ENCODE measurements around the gene PLB1. TPM values are rescaled to one million over a fixed set of nuclear protein-coding genes. Genes with fewer than 3 reads are reported as not detected.

PLB1 gene
- total RNA-seq, 4 donors from 2014 or later: 3.0 to 14.5 (median 10.5) TPM

DNA sequence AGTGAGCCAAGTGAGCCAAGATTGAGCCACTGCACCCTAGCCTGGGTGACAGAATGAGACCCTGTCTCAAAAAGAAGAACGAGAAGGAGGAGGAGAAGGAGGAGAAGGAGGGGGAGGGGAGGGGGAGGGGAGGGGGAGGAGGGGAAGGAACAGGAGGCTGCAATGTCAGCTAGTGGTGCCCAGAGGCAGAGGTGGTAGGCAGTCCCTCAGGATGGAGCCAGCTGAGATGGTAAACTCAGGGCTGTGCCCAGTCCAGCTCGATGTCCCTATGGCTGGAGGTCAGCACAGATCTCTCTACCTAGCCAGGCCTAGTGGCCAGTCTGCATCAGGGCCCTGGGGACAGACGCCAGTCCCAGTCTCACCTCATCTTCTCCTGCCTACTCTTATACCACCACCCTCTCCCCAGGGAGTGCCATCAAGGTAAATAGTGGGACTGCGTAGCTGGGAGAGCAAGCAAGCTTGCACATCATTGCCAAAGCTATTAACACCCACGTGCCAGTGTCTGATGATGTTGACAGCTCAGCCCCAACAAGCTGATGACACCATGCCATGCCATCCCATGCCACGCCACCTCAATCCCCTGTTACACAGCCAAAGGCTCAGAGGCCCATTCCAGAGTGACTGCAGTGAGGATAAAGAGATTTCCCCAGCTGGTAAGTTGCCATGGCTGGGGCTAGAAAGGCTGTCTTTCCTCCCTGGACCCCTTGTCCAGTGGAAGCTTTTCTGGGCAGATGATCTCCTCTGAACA lies 7.6 kb upstream of the PLB1 start:
- Histone ChIP-seq H3K4me1 (no peaks in the 10 kb centered on the region), H3K36me3 (no peaks in the 10 kb centered on the region), H3K4me3 (no peak overlapping the region), H3K27ac (no peak overlapping the region), H3K9me3 (no peaks in the 10 kb centered on the region), H3K27me3 (no peaks in the 10 kb centered on the region)
- 25 to 50% methylated on average over 1 to 2 of the region's 6 CpGs for WGBS, 2 donors (ENCODE audit: low coverage in 1 of 2)
- no peak for ATAC-seq
- TF ChIP-seq POLR2AphosphoS5 (IDR thresholded peaks at IDR 0.05) (no peak), EP300 (IDR thresholded peaks at IDR 0.05) (no peak), POLR2A (IDR thresholded peaks at IDR 0.05) (no peak)
- TF ChIP-seq, protein P1, sequence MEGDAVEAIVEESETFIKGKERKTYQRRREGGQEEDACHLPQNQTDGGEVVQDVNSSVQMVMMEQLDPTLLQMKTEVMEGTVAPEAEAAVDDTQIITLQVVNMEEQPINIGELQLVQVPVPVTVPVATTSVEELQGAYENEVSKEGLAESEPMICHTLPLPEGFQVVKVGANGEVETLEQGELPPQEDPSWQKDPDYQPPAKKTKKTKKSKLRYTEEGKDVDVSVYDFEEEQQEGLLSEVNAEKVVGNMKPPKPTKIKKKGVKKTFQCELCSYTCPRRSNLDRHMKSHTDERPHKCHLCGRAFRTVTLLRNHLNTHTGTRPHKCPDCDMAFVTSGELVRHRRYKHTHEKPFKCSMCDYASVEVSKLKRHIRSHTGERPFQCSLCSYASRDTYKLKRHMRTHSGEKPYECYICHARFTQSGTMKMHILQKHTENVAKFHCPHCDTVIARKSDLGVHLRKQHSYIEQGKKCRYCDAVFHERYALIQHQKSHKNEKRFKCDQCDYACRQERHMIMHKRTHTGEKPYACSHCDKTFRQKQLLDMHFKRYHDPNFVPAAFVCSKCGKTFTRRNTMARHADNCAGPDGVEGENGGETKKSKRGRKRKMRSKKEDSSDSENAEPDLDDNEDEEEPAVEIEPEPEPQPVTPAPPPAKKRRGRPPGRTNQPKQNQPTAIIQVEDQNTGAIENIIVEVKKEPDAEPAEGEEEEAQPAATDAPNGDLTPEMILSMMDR (IDR thresholded peaks at IDR 0.05): no peak

DNA sequence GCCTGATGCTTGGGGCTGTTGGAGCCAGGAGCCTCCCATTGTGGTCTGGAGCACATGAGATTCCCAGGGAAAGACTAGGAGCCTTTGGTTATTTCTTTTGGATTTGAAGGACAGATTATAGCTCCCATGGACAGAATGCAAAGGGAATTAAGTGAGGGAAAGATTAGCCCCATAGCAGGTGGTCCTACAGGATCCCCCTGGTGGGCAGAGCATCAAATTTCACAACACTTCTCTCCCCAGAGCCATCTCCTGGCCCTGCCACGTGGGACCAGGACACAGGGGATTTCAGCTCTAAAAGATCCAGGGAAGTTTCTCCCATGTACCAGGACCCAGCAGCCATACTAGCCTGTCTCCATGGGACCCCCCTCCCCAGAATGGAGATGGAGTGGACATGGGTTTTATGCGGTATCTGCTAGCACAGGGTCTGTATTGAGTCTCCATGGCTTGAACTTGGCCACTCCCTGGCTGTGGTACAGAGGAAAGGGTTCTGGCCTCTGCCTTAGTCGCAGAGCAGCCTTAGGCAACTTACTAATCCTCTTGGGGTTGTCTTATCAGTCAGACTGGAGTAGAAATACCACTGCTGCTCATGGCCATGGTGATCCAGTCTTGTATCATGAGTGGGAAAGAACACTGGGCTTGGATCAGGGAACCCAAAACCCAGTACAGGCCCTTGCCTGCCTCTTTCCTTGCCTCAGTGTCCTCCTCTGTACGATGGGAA lies 6.8 kb upstream of the PLB1 start:
- ATAC-seq: no peak
- WGBS, 2 donors (ENCODE audit: low coverage in 1 of 2): 80% methylated on average over 2 of the region's 4 CpGs; no CpG with 5 or more reads in 1 of the 2 donors
- no peak overlapping the region for H3K4me3 ChIP-seq
- no peaks in the 10 kb centered on the region for H3K4me1 ChIP-seq
- no peaks in the 10 kb centered on the region for H3K9me3 ChIP-seq
- H3K27ac ChIP-seq: no peak overlapping the region
- TF ChIP-seq, protein P1 (IDR thresholded peaks at IDR 0.05): no peak
- TF ChIP-seq POLR2A (IDR thresholded peaks at IDR 0.05) (no peak), POLR2AphosphoS5 (IDR thresholded peaks at IDR 0.05) (no peak), EP300 (IDR thresholded peaks at IDR 0.05) (no peak)
- no peaks in the 10 kb centered on the region for H3K27me3 ChIP-seq
- H3K36me3 ChIP-seq: no peaks in the 10 kb centered on the region

DNA sequence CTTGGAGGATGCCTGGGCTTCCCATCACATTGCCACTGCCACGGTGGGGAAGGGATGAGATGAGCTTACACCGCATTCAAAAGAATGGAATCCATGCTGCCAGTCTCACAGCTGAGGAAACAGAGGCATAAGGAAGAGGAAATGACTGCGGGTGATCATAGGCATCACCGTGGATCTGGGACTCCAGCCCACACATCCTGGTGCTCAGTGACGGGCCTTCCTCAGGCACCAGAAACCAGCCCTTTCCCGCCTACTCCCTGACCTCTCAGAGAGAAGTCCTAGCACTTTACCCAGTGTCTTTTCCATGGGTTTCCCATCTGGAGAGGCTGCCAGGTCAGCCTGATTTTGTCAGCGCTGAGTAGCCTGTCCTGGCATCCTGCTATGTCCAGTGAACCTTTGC lies 5.3 kb upstream of the PLB1 start:
- H3K4me3 ChIP-seq: no peak overlapping the region
- no peaks in the 10 kb centered on the region for H3K9me3 ChIP-seq
- H3K27ac ChIP-seq: no peak overlapping the region
- H3K36me3 ChIP-seq: no peaks in the 10 kb centered on the region
- WGBS, 2 donors (ENCODE audit: low coverage in 1 of 2): no CpG with 5 or more reads among the region's 7 CpGs
- TF ChIP-seq EP300 (IDR thresholded peaks at IDR 0.05) (no peak), POLR2AphosphoS5 (IDR thresholded peaks at IDR 0.05) (no peak), POLR2A (IDR thresholded peaks at IDR 0.05) (no peak)
- TF ChIP-seq, protein P1 (IDR thresholded peaks at IDR 0.05): no peak
- H3K27me3 ChIP-seq: no peaks in the 10 kb centered on the region
- no peaks in the 10 kb centered on the region for H3K4me1 ChIP-seq
- no peak for ATAC-seq

DNA sequence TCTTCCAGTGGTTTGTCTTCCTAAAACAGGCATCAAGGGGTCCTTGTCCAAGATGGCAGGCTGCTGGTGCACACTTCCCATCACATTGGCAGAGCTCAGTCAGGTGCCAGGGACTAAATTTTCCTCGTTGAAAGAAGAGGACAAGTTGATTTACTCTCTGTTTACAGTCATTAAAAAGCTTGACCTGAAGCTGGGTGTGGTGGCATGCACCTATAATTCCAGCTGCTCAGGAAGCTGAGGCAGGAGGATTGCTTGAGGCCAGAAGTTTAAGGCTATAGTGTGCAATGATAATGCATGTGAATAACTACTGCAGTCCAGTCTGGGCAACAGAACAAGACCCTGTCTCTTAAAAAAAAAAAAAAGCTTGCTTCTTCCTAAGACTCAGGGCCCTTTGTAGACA lies 3.6 kb upstream of the PLB1 start:
- H3K27me3 ChIP-seq: no peaks in the 10 kb centered on the region
- H3K4me1 ChIP-seq: no peaks in the 10 kb centered on the region
- H3K36me3 ChIP-seq: no peaks in the 10 kb centered on the region
- H3K27ac ChIP-seq: no peak overlapping the region
- WGBS, 2 donors (ENCODE audit: low coverage in 1 of 2): 67% methylated on average over 1 of the region's 1 CpG; no CpG with 5 or more reads in 1 of the 2 donors
- ATAC-seq: no peak
- TF ChIP-seq POLR2A (IDR thresholded peaks at IDR 0.05): no peak
- TF ChIP-seq, protein P1 (IDR thresholded peaks at IDR 0.05): no peak
- TF ChIP-seq EP300 (IDR thresholded peaks at IDR 0.05): no peak
- no peak for TF ChIP-seq POLR2AphosphoS5 (IDR thresholded peaks at IDR 0.05)
- no peaks in the 10 kb centered on the region for H3K9me3 ChIP-seq
- H3K4me3 ChIP-seq: no peak overlapping the region
